Suprapubic skin (tissue), 4 donors: ENCODE data around the gene CCDC88C. TPM values are rescaled to one million over a fixed set of nuclear protein-coding genes. Genes with fewer than 3 reads are reported as not detected.

Experiments
- DNase-seq, 2 donors: peaks; one replicate each; pipeline ENCODE4 v3.0.0-alpha.2; 2019; ENCODE audit warnings: low spot score in 2 of 2
- H3K27ac ChIP-seq: fragments of 200-600 bp; sonication (generic); one replicate; pipeline ENCODE4 v1.5.1; 2019
- H3K27me3 ChIP-seq: fragments of 200-600 bp; sonication (generic); one replicate; pipeline ENCODE4 v1.5.1; 2019
- H3K36me3 ChIP-seq: fragments of 200-600 bp; sonication (generic); one replicate; pipeline ENCODE4 v1.5.1; 2019
- H3K4me1 ChIP-seq: fragments of 200-600 bp; sonication (generic); one replicate; pipeline ENCODE4 v1.5.1; 2019
- H3K4me3 ChIP-seq: fragments of 200-600 bp; sonication (generic); one replicate; pipeline ENCODE4 v1.5.1; 2019; ENCODE audit warnings: mild to moderate bottlenecking
- H3K9me3 ChIP-seq: fragments of 200-600 bp; sonication (generic); one replicate; pipeline ENCODE4 v1.5.1; 2019
- EP300 ChIP-seq: sonication (generic); formaldehyde crosslinking; IDR thresholded peaks from one replicate; pipeline ENCODE4 v1.6.1; 2017; ENCODE audit warnings: antibody characterized with exemption
- POLR2A ChIP-seq, 2 donors: fragments of 450-650 bp; IDR thresholded peaks; one replicate each; pipeline ENCODE4 v1.6.1; 2017; ENCODE audit warnings: antibody characterized with exemption in 2 of 2, mild to moderate bottlenecking in 2 of 2, moderate library complexity in 2 of 2
- POLR2AphosphoS5 ChIP-seq, 3 donors: sonication (generic); formaldehyde crosslinking; IDR thresholded peaks; one replicate each; pipeline ENCODE4 v1.6.1; 2017; ENCODE audit warnings: antibody characterized with exemption in 3 of 3
- WGBS: methylation state at CpG from one replicate; pipeline ENCODE4 v1.1.5; 2018; 5-methylcytosine and 5-hydroxymethylcytosine counted together
- total RNA-seq, 4 donors: library from RNA; depleted of rRNA; stranded (reverse); fragments of >200 nt; gene quantifications; one replicate each; pipeline ENCODE4 v1.1.0, GENCODE V29; 2016
- TF ChIP-seq, protein P1 (sequence below), 2 donors: fragments of 200-600 bp in 1 of 2; fragments of 450-650 bp in 1 of 2; sonication (generic) in 1 of 2; IDR thresholded peaks; one replicate each; pipeline ENCODE4 v1.5.1; 2016 to 2019; ENCODE audit warnings: antibody characterized with exemption in 2 of 2, mild to moderate bottlenecking in 1 of 2, moderate library complexity in 1 of 2

The CCDC88C gene
- total RNA-seq, 4 donors from 2014 or later: 16.6 to 25.0 (median 22.8) TPM

DNA sequence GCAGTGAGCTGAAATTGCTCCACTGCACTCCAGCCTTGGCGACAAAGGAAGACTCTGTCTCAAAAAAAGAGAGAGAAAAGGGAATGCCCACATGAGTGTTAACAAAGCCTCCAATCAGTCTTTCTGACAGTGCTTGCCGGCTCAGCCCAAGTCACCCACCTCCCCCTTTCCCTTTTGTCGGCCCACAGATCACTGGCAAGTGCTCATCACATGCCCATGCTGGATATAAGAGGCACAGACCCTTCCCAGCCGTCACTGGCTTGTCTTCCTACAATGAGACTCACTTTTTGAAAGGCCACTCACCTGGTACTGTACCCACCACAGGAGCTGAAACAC, 70.8 kb downstream of the CCDC88C start:
- Histone ChIP-seq H3K27me3 (no peaks in the 10 kb centered on the region), H3K4me1 (no peaks in the 10 kb centered on the region), H3K36me3 (no peaks in the 10 kb centered on the region), H3K4me3 (no peak overlapping the region), H3K9me3 (no peaks in the 10 kb centered on the region), H3K27ac (no peak overlapping the region)
- TF ChIP-seq POLR2AphosphoS5 (IDR thresholded peaks at IDR 0.05): no peak
- TF ChIP-seq POLR2A (IDR thresholded peaks at IDR 0.05): no peak
- TF ChIP-seq, protein P1, sequence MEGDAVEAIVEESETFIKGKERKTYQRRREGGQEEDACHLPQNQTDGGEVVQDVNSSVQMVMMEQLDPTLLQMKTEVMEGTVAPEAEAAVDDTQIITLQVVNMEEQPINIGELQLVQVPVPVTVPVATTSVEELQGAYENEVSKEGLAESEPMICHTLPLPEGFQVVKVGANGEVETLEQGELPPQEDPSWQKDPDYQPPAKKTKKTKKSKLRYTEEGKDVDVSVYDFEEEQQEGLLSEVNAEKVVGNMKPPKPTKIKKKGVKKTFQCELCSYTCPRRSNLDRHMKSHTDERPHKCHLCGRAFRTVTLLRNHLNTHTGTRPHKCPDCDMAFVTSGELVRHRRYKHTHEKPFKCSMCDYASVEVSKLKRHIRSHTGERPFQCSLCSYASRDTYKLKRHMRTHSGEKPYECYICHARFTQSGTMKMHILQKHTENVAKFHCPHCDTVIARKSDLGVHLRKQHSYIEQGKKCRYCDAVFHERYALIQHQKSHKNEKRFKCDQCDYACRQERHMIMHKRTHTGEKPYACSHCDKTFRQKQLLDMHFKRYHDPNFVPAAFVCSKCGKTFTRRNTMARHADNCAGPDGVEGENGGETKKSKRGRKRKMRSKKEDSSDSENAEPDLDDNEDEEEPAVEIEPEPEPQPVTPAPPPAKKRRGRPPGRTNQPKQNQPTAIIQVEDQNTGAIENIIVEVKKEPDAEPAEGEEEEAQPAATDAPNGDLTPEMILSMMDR (IDR thresholded peaks at IDR 0.05): no peak
- TF ChIP-seq EP300: no peak
- no peak for DNase-seq
- WGBS: 82% methylated on average over 4 of the region's 4 CpGs

DNA sequence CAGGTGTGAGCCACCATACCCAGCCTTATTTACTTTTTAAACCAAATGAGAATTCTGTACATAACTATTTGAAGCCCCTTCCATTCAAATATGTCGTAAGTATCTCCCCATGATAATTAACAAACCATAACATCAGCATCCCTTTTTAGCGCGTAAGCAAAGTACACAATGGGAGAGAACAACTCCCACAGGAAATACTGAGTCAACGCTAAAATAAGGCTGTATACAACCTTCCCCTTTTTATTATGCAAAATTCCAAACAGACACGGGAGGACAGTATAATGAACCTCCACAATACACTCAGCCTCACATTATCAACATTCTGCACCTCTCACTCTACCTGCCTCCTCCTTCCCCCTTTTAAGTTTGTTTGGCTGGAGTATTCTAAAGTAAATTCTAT, 73.5 kb downstream of the CCDC88C start:
- WGBS: 78% methylated on average over 5 of the region's 5 CpGs
- no peak for TF ChIP-seq POLR2AphosphoS5 (IDR thresholded peaks at IDR 0.05)
- TF ChIP-seq, protein P1 (IDR thresholded peaks at IDR 0.05): no peak
- no peak for TF ChIP-seq POLR2A (IDR thresholded peaks at IDR 0.05)
- TF ChIP-seq EP300: no peak
- no peak overlapping the region for H3K27ac ChIP-seq

DNA sequence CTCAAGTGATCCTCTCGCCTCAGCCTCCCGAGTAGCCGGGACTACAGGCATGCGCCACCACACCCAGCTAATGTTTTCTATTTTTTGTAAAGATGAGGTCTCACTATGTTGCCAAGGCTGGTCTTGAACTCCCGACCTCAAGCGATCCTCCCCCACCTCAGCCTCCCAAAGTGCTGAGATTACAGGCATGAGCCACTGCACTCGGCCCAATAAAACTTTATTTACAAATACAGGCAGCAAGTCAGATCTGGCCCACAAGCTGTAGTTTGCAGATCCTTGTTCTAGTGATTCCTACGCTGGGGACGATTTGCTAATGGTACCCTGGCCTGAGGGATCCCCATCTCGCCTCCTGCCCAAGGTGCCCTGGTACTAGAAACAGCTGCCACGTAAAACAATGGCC, 74.6 kb downstream of the CCDC88C start:
- WGBS: 95% methylated on average over 8 of the region's 11 CpGs
- Histone ChIP-seq H3K9me3 (no peaks in the 10 kb centered on the region), H3K4me3 (no peak overlapping the region), H3K36me3 (peaks cover 11% of the 10 kb centered on the region), H3K4me1 (no peaks in the 10 kb centered on the region), H3K27me3 (no peaks in the 10 kb centered on the region), H3K27ac (no peak overlapping the region)
- no peak for DNase-seq
- no peak for TF ChIP-seq EP300
- TF ChIP-seq POLR2A (IDR thresholded peaks at IDR 0.05): no peak
- TF ChIP-seq, protein P1 (IDR thresholded peaks at IDR 0.05): no peak
- no peak for TF ChIP-seq POLR2AphosphoS5 (IDR thresholded peaks at IDR 0.05)

More for the DNA sequence above, 73.5 kb downstream of the CCDC88C start:
- DNase-seq: no peak
- Histone ChIP-seq H3K4me1 (no peaks in the 10 kb centered on the region), H3K9me3 (no peaks in the 10 kb centered on the region), H3K27me3 (no peaks in the 10 kb centered on the region), H3K36me3 (peaks cover under 1% of the 10 kb centered on the region), H3K4me3 (no peak overlapping the region)

DNA sequence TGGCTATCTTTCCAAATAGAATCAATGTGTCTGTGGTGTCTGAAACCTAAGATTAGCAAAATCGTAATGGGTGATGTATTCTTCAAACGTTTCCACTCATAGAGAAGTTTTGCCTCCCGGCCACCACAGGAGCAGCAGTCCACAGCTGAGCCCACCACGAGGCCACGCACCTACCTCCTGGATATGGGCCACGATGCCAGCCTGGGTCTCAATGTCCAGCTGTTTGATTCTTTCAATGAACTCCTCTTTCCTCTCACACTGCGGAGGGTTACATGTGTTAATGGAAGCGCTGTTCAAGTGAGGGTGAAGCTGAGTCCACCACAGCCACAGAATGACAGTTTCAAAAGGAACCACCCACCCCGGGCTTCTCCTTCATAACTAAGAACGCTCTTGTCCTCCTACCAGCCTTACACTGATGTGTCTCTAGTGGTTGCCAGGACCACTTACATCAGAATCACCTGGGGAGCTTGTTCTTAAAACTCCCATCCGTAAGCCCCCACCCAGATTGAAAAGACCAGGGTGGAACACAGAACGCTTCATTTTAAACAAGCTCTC, 75.3 kb downstream of the CCDC88C start:
- DNase-seq: no peak
- H3K27ac ChIP-seq: no peak overlapping the region
- H3K9me3 ChIP-seq: no peaks in the 10 kb centered on the region
- 84% methylated on average over 11 of the region's 12 CpGs for WGBS
- TF ChIP-seq EP300 (no peak), POLR2AphosphoS5 (IDR thresholded peaks at IDR 0.05) (no peak), POLR2A (IDR thresholded peaks at IDR 0.05) (no peak)
- TF ChIP-seq, protein P1 (IDR thresholded peaks at IDR 0.05): no peak
- H3K4me1 ChIP-seq: no peaks in the 10 kb centered on the region
- H3K27me3 ChIP-seq: no peaks in the 10 kb centered on the region
- no peak overlapping the region for H3K4me3 ChIP-seq
- peaks cover 19% of the 10 kb centered on the region for H3K36me3 ChIP-seq

DNA sequence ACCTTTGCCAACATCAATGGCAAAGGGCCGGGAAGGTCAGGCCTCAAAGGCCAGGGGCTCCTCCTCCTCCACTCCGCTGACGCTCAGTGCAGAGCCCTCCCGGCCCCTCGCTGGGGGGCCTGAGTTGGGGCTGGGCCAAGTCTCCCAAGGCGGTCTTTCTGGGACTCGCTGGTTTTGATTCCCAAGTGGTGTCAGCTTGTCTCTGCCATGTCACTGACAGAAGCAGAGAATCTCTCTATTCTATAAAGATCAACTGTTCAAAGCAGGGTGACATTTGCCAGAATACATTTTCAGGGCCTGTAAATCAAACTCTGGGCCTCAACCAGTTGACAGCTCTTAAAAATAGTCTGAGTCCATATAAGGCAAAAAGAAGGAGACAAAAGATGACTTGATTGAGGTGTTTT, 75.9 kb downstream of the CCDC88C start:
- no peaks in the 10 kb centered on the region for H3K9me3 ChIP-seq
- WGBS: 82% methylated on average over 7 of the region's 7 CpGs
- H3K4me3 ChIP-seq: no peak overlapping the region
- TF ChIP-seq, protein P1 (IDR thresholded peaks at IDR 0.05): no peak
- no peak for TF ChIP-seq EP300
- TF ChIP-seq POLR2AphosphoS5 (IDR thresholded peaks at IDR 0.05): no peak
- no peak for TF ChIP-seq POLR2A (IDR thresholded peaks at IDR 0.05)
- no peak for DNase-seq
- no peaks in the 10 kb centered on the region for H3K4me1 ChIP-seq
- peaks cover 24% of the 10 kb centered on the region for H3K36me3 ChIP-seq
- no peak overlapping the region for H3K27ac ChIP-seq
- no peaks in the 10 kb centered on the region for H3K27me3 ChIP-seq
